Measurements from ENCODE around the gene SLC12A2. TPM values are rescaled to one million over a fixed set of nuclear protein-coding genes. Genes with fewer than 3 reads are reported as not detected.

Gene SLC12A2
- total and polyA plus RNA-seq, 9 of the 15 experiments (the other 6 are each of a cell fraction or from before 2014, with no cell fraction given), result 5.1 to 20.3 (median 12.6) TPM

- TF ChIP-seq HDGF (IDR thresholded peaks at IDR 0.05) (no peak), ETV1 (tag; conservative IDR thresholded peaks at IDR 0.05; ENCODE audit: low read depth) (no peak; the same call in 1 of the 2 replicates), LEF1 (IDR thresholded peaks at IDR 0.05) (no peak), PHF8 (IDR thresholded peaks at IDR 0.05; ENCODE audit: borderline replicate concordance, low read length) (peak; percentile 87; the same call in 1 of the 2 replicates), NCOA4 (IDR thresholded peaks at IDR 0.05; ENCODE audit: partially characterized antibody) (no peak), DEAF1 (CRISPR knock-in tag; IDR thresholded peaks at IDR 0.05) (no peak), ZEB2 (IDR thresholded peaks at IDR 0.05) (no peak), RUNX1 (IDR thresholded peaks at IDR 0.05; ENCODE audit: low read depth) (no peak), KAT7 (CRISPR knock-in tag; IDR thresholded peaks at IDR 0.05; ENCODE audit: borderline replicate concordance) (peak; percentile 92; the same call in 1 of the 2 replicates), IRF2 (CRISPR knock-in tag; IDR thresholded peaks at IDR 0.05) (no peak), CEBPZ (IDR thresholded peaks at IDR 0.05; ENCODE audit: borderline replicate concordance, low read depth, low read length) (no peak), NKRF (IDR thresholded peaks at IDR 0.05; ENCODE audit: borderline replicate concordance) (no peak; the same call in none of the 2 replicates), TCF7L2 (IDR thresholded peaks at IDR 0.05; ENCODE audit: low read depth, low read length) (no peak), TEAD4 (IDR thresholded peaks at IDR 0.05; ENCODE audit: low read length) (no peak), TEAD4 (CRISPR knock-in tag; IDR thresholded peaks at IDR 0.05; ENCODE audit: borderline replicate concordance) (peak; percentile 67; the same call in 1 of the 2 replicates), ZNF263 (CRISPR knock-in tag; IDR thresholded peaks at IDR 0.05; ENCODE audit: borderline replicate concordance) (0 out of 2 replicates have a peak, but pooled peaks have one; percentile 41), CREBBP (IDR thresholded peaks at IDR 0.05; ENCODE audit: low read depth, low read length) (no peak), ARNT (IDR thresholded peaks at IDR 0.05) (no peak), ELF2 (CRISPR knock-in tag; IDR thresholded peaks at IDR 0.05) (no peak)
Observed at GRCh38 chr5:128083033-128083810, at the start of gene SLC12A2 (continued).
